ENCODE results near the gene CPNE7. TPM values are rescaled to one million over a fixed set of nuclear protein-coding genes. Genes with fewer than 3 reads are reported as not detected.

The CPNE7 gene
- total and polyA plus RNA-seq, 2 of the 13 experiments (the other 11 are each of a cell fraction or from before 2014, with no cell fraction given): 0.59 TPM; not detected in 1

DNA sequence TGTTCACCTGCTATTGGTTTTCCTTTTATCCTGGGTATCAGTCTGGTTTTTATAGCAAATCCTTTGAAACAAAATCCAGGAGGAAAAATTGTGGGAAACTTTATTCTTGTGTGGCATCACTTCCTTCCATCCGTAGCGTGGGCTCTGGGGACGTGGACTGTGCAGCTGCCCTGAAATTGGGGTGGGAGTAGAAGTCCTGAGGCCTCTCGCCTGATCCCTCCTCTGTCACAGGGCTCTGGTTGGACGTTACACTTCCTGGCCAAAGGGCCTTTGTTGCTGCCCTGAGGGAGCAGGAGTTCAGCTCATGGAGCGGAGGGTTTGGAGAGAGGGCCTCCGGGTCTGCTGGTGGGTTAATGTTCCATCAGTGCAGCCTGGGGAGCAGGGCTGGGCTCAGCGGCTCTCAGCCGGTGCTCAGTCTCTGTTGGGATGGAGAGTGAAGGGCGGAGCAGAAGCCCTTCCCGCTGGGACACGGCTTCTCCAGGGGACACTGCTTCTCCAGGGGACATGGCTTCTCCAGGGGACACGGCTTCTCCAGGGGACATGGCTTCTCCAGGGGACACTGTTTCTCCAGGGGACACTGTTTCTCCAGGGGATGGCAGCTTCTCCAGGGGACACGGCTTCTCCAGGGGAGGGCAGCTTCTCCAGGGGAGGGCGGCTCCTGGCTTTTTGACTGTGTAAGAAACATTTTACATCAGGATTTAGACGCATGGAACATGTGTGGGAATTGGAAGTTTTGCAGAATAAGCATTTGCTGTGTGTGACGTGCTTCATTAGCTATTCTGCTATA lies 30.3 kb upstream of the CPNE7 start (continued):
- TF ChIP-seq, protein P1, sequence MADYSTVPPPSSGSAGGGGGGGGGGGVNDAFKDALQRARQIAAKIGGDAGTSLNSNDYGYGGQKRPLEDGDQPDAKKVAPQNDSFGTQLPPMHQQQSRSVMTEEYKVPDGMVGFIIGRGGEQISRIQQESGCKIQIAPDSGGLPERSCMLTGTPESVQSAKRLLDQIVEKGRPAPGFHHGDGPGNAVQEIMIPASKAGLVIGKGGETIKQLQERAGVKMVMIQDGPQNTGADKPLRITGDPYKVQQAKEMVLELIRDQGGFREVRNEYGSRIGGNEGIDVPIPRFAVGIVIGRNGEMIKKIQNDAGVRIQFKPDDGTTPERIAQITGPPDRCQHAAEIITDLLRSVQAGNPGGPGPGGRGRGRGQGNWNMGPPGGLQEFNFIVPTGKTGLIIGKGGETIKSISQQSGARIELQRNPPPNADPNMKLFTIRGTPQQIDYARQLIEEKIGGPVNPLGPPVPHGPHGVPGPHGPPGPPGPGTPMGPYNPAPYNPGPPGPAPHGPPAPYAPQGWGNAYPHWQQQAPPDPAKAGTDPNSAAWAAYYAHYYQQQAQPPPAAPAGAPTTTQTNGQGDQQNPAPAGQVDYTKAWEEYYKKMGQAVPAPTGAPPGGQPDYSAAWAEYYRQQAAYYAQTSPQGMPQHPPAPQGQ (CRISPR knock-in tag; IDR thresholded peaks at IDR 0.05; ENCODE audit: borderline replicate concordance): no peak
- no peak for TF ChIP-seq PRMT3 (CRISPR knock-in tag; IDR thresholded peaks at IDR 0.05; ENCODE audit: borderline replicate concordance, low read depth)
- TF ChIP-seq ZSCAN20 (CRISPR knock-in tag; IDR thresholded peaks at IDR 0.05; ENCODE audit: borderline replicate concordance): 0 out of 2 replicates have a peak, but pooled peaks have one; percentile 49
- TF ChIP-seq NFKBIZ (CRISPR knock-in tag; IDR thresholded peaks at IDR 0.05): no peak
- TF ChIP-seq MED13 (CRISPR knock-in tag; IDR thresholded peaks at IDR 0.05): no peak; the same call in 1 of the 2 replicates
- peak; percentile 33 for TF ChIP-seq YY1 (IDR thresholded peaks at IDR 0.05; ENCODE audit: insufficient read depth, insufficient replicate concordance, low read depth, low read length)
- TF ChIP-seq RARA (CRISPR knock-in tag; IDR thresholded peaks at IDR 0.05): peak; percentile 57; the same call in 1 of the 2 replicates
- no peak for TF ChIP-seq JDP2 (CRISPR knock-in tag; IDR thresholded peaks at IDR 0.05; ENCODE audit: borderline replicate concordance)
- TF ChIP-seq ZMAT3 (CRISPR knock-in tag; conservative IDR thresholded peaks at IDR 0.05): no peak
- TF ChIP-seq, protein P2, sequence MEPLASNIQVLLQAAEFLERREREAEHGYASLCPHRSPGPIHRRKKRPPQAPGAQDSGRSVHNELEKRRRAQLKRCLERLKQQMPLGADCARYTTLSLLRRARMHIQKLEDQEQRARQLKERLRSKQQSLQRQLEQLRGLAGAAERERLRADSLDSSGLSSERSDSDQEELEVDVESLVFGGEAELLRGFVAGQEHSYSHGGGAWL (CRISPR knock-in tag; IDR thresholded peaks at IDR 0.05): 0 out of 2 replicates have a peak, but pooled peaks have one; percentile 9
- TF ChIP-seq, protein P3, sequence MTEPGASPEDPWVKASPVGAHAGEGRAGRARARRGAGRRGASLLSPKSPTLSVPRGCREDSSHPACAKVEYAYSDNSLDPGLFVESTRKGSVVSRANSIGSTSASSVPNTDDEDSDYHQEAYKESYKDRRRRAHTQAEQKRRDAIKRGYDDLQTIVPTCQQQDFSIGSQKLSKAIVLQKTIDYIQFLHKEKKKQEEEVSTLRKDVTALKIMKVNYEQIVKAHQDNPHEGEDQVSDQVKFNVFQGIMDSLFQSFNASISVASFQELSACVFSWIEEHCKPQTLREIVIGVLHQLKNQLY (CRISPR knock-in tag; IDR thresholded peaks at IDR 0.05): peak; percentile 84
- TF ChIP-seq TCF12 (IDR thresholded peaks at IDR 0.05): no peak
- 0 out of 2 replicates have a peak, but pooled peaks have one; percentile 52 for TF ChIP-seq TCF12 (CRISPR knock-in tag; IDR thresholded peaks at IDR 0.05)
- peak; percentile 55; the same call in 1 of the 2 replicates for TF ChIP-seq EEA1 (CRISPR knock-in tag; IDR thresholded peaks at IDR 0.05; ENCODE audit: borderline replicate concordance)
- no peak for TF ChIP-seq ZNF225 (CRISPR knock-in tag; IDR thresholded peaks at IDR 0.05)
- TF ChIP-seq HNRNPH1 (optimal IDR thresholded peaks at IDR 0.05; ENCODE audit: low read depth, low read length): no peak
- no peak for TF ChIP-seq ZNF234 (CRISPR knock-in tag; conservative IDR thresholded peaks at IDR 0.05)
- TF ChIP-seq, protein P4, sequence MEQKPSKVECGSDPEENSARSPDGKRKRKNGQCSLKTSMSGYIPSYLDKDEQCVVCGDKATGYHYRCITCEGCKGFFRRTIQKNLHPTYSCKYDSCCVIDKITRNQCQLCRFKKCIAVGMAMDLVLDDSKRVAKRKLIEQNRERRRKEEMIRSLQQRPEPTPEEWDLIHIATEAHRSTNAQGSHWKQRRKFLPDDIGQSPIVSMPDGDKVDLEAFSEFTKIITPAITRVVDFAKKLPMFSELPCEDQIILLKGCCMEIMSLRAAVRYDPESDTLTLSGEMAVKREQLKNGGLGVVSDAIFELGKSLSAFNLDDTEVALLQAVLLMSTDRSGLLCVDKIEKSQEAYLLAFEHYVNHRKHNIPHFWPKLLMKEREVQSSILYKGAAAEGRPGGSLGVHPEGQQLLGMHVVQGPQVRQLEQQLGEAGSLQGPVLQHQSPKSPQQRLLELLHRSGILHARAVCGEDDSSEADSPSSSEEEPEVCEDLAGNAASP (CRISPR knock-in tag; IDR thresholded peaks at IDR 0.05; ENCODE audit: borderline replicate concordance): peak; percentile 23; the same call in 1 of the 2 replicates
- TF ChIP-seq NFYC (CRISPR knock-in tag; IDR thresholded peaks at IDR 0.05): no peak
- TF ChIP-seq ZFP62 (CRISPR knock-in tag; IDR thresholded peaks at IDR 0.05): no peak
- peak; percentile 96 for TF ChIP-seq HNF4G (IDR thresholded peaks at IDR 0.05; ENCODE audit: borderline replicate concordance, low read depth, low read length)
- peak; percentile 75; the same call in 1 of the 2 replicates for TF ChIP-seq HNF4G (CRISPR knock-in tag; IDR thresholded peaks at IDR 0.05; ENCODE audit: borderline replicate concordance, low read depth)
- TF ChIP-seq, protein P5, sequence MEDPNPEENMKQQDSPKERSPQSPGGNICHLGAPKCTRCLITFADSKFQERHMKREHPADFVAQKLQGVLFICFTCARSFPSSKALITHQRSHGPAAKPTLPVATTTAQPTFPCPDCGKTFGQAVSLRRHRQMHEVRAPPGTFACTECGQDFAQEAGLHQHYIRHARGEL (CRISPR knock-in tag; IDR thresholded peaks at IDR 0.05): no peak

Measured in HepG2 (cell line).